H9 (cell line): ENCODE measurements around the gene ACSBG1. TPM values are rescaled to one million over a fixed set of nuclear protein-coding genes. Genes with fewer than 3 reads are reported as not detected.

Experiments
- DNase-seq: peaks from one replicate; pipeline ENCODE4 v3.0.0-alpha.2; 2017
- H2AFZ ChIP-seq: one replicate; pipeline ENCODE4 v1.6.1; 2013; ENCODE audit warnings: mild to moderate bottlenecking, low read length, control low read depth, moderate library complexity
- H2AK5ac ChIP-seq: 2 replicates; pipeline ENCODE4 v1.6.1; 2013; ENCODE audit warnings: low read length, control low read depth, mixed read lengths; ENCODE audit not compliant: insufficient read length
- H2BK120ac ChIP-seq: one replicate; pipeline ENCODE4 v1.6.1; 2013; ENCODE audit warnings: low read depth, mild to moderate bottlenecking, low read length, control low read depth, inconsistent platforms; ENCODE audit not compliant: poor library complexity, severe bottlenecking
- H2BK12ac ChIP-seq: 2 replicates; pipeline ENCODE4 v1.6.1; 2013; ENCODE audit warnings: low read length, control low read depth, mixed read lengths, low read depth; ENCODE audit not compliant: insufficient read length
- H2BK15ac ChIP-seq: 2 replicates; pipeline ENCODE4 v1.6.1; 2013; ENCODE audit warnings: low read depth, low read length, control low read depth
- H2BK20ac ChIP-seq: one replicate; pipeline ENCODE4 v1.6.1; 2013; ENCODE audit warnings: low read depth, mild to moderate bottlenecking, low read length, control low read depth, inconsistent platforms; ENCODE audit not compliant: poor library complexity, severe bottlenecking
- H2BK5ac ChIP-seq: 2 replicates; pipeline ENCODE4 v1.6.1; 2013; ENCODE audit warnings: low read length, control low read depth, mixed read lengths; ENCODE audit not compliant: insufficient read length
- H3K14ac ChIP-seq: 2 replicates; pipeline ENCODE4 v1.6.1; 2013; ENCODE audit warnings: low read length, control low read depth; ENCODE audit not compliant: insufficient read depth
- H3K18ac ChIP-seq: 2 replicates; pipeline ENCODE4 v1.6.1; 2013; ENCODE audit warnings: low read depth, mild to moderate bottlenecking, mixed read lengths, low read length, control low read depth; ENCODE audit not compliant: insufficient read length
- H3K23ac ChIP-seq: 2 replicates; pipeline ENCODE4 v1.6.1; 2013; ENCODE audit warnings: low read length, control low read depth, mixed read lengths, low read depth; ENCODE audit not compliant: insufficient read length
- H3K23me2 ChIP-seq: 2 replicates; pipeline ENCODE4 v1.6.1; 2013; ENCODE audit warnings: low read depth, mild to moderate bottlenecking, mixed read lengths, low read length, control low read depth; ENCODE audit not compliant: insufficient read length, poor library complexity, severe bottlenecking
- H3K27ac ChIP-seq: 2 replicates; pipeline ENCODE4 v1.5.1; 2013; ENCODE audit warnings: low read length, control low read depth, mixed read lengths, low read depth; ENCODE audit not compliant: insufficient read length
- H3K27me3 ChIP-seq: 2 replicates; pipeline ENCODE4 v1.6.1; 2013; ENCODE audit warnings: low read length, control low read depth, inconsistent platforms; ENCODE audit not compliant: insufficient read depth
- H3K4ac ChIP-seq: 2 replicates; pipeline ENCODE4 v1.6.1; 2013; ENCODE audit warnings: low read depth, mild to moderate bottlenecking, control low read depth, inconsistent platforms, low read length, moderate library complexity
- H3K4me1 ChIP-seq: 2 replicates; pipeline ENCODE4 v1.6.1; 2013; ENCODE audit warnings: low read length, control low read depth, inconsistent platforms; ENCODE audit not compliant: insufficient read depth
- H3K4me2 ChIP-seq: 2 replicates; pipeline ENCODE4 v1.6.1; 2013; ENCODE audit warnings: low read length, control low read depth, mixed read lengths; ENCODE audit not compliant: insufficient read length, insufficient read depth
- H3K56ac ChIP-seq: 2 replicates; pipeline ENCODE4 v1.6.1; 2013; ENCODE audit warnings: low read depth, mild to moderate bottlenecking, mixed read lengths, low read length, control low read depth; ENCODE audit not compliant: insufficient read length
- H3K79me1 ChIP-seq: 2 replicates; pipeline ENCODE4 v1.6.1; 2013; ENCODE audit warnings: low read depth, mild to moderate bottlenecking, moderate library complexity, low read length, control low read depth, inconsistent platforms; ENCODE audit not compliant: insufficient read depth, poor library complexity, severe bottlenecking
- H3K79me2 ChIP-seq: 2 replicates; pipeline ENCODE4 v1.6.1; 2013; ENCODE audit warnings: low read length, control low read depth, inconsistent platforms; ENCODE audit not compliant: insufficient read depth
- H3K9ac ChIP-seq: 2 replicates; pipeline ENCODE4 v1.6.1; 2013; ENCODE audit warnings: low read length, control low read depth, mixed read lengths; ENCODE audit not compliant: insufficient read length; ENCODE audit errors: extremely low read depth
- H3K9me3 ChIP-seq: one replicate; pipeline ENCODE4 v1.6.1; 2013; ENCODE audit warnings: low read depth, low read length, inconsistent platforms; ENCODE audit not compliant: control insufficient read depth
- H3T11ph ChIP-seq: one replicate; pipeline ENCODE4 v1.6.1; 2013; ENCODE audit warnings: mild to moderate bottlenecking, low read length, control low read depth, inconsistent platforms
- H4K20me1 ChIP-seq: one replicate; pipeline ENCODE4 v1.6.1; 2013; ENCODE audit not compliant: control insufficient read depth, insufficient read length, insufficient read depth
- H4K5ac ChIP-seq: 2 replicates; pipeline ENCODE4 v1.6.1; 2013; ENCODE audit warnings: low read depth, mild to moderate bottlenecking, mixed read lengths, low read length, control low read depth; ENCODE audit not compliant: insufficient read length
- H4K8ac ChIP-seq: replicated peaks from 2 replicates; pipeline ENCODE4 v1.6.1; 2013; ENCODE audit warnings: low read length, control low read depth, mixed read lengths, low read depth; ENCODE audit not compliant: insufficient read length
- H4K91ac ChIP-seq: 2 replicates; pipeline ENCODE4 v1.6.1; 2013; ENCODE audit warnings: low read depth, mild to moderate bottlenecking, moderate library complexity, mixed read lengths, low read length, control low read depth; ENCODE audit not compliant: insufficient read length
- H3K27ac Mint-ChIP-seq, 3 experiments: 2 replicates in 2 of 3; 3 replicates in 1 of 3; pipeline ENCODE4 v1.8.0; 2020 to 2021; ENCODE audit warnings: mixed read lengths in 3 of 3, mild to moderate bottlenecking in 1 of 3, moderate library complexity in 1 of 3
- H3K27me3 Mint-ChIP-seq: 2 replicates; pipeline ENCODE4 v1.8.0; 2021; ENCODE audit warnings: low read depth, mild to moderate bottlenecking, moderate library complexity, mixed read lengths
- H3K36me3 Mint-ChIP-seq, 3 experiments: 2 replicates in 2 of 3; 3 replicates in 1 of 3; pipeline ENCODE4 v1.8.0; 2020 to 2021; ENCODE audit warnings: low read depth in 3 of 3, mixed read lengths in 3 of 3; ENCODE audit not compliant: insufficient read depth in 1 of 3
- H3K4me1 Mint-ChIP-seq, 2 experiments: 2 replicates each; pipeline ENCODE4 v1.8.0; 2020; ENCODE audit warnings: mixed read lengths in 2 of 2
- H3K4me3 Mint-ChIP-seq, 2 experiments: 2 replicates in 1 of 2; 3 replicates in 1 of 2; pipeline ENCODE4 v1.8.0; 2020 to 2021; ENCODE audit warnings: mild to moderate bottlenecking in 2 of 2, mixed read lengths in 2 of 2, moderate library complexity in 1 of 2
- H3K9me3 Mint-ChIP-seq, 2 experiments: 2 replicates in 1 of 2; 3 replicates in 1 of 2; pipeline ENCODE4 v1.8.0; 2020; ENCODE audit warnings: mild to moderate bottlenecking in 2 of 2, mixed read lengths in 2 of 2, moderate library complexity in 1 of 2
- WGBS: extraction: QIAGEN DNeasy Blood & Tissue Kit; methylation state at CpG from one replicate; pipeline ENCODE4 v1.1.7; 2013; ENCODE audit warnings: missing lambda C conversion rate, low lambda C conversion rate, mixed read lengths; ENCODE audit not compliant: insufficient read length; ENCODE audit errors: extremely low coverage; 5-methylcytosine and 5-hydroxymethylcytosine counted together
- total RNA-seq: library from RNA; stranded (reverse); gene quantifications from 2 replicates; pipeline ENCODE4 v1.2.1, GENCODE V29; 2021
- TF ChIP-seq, protein P1 (sequence below): fragments of 200-600 bp; sonication (generic); conservative IDR thresholded peaks from 3 replicates; pipeline ENCODE4 v1.8.0; 2021; ENCODE audit warnings: antibody characterized with exemption, mild to moderate bottlenecking

ACSBG1 gene
- total RNA-seq, 1 experiment from 2014 or later: 2.2 TPM

DNA sequence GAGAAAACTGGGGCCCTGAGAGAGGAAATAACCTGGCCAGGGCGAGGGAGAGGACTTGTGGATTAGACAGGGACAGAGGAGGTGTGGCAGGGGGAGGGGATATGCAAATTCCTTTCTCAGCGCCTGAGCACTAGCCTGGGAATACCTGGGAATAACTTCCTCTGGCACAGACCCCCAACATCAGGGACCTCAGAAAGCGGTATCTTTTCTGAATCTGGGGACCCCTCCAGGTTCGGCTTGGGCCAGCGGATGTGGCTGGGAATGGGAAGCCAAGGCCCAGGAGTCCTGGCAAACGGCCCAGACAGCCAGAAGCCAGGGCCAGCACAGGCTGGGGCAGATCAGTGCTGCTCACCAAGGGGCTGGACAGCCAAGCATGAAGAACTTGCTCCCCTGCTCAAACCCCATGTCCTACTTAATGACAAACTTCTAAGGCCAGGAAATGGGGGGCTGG lies 9.2 kb upstream of the ACSBG1 start:
- no peak overlapping the region for H3K18ac ChIP-seq
- Mint-ChIP-seq H3K4me1 (peaks cover 19 to 27% of the 10 kb centered on the region in 2 experiments), H3K27me3 (peaks cover 8% of the 10 kb centered on the region), H3K36me3 (peaks cover 0 to 3% (median 0%) of the 10 kb centered on the region in 3 experiments; a peak in 4 of 7 replicates), H3K9me3 (peaks cover 3 to 6% of the 10 kb centered on the region in 2 experiments; a peak in 3 of 5 replicates), H3K4me3 (peak overlapping the region in 1 of 2 experiments; percentile 17; a peak in 1 of 5 replicates), H3K27ac (no peak overlapping the region; a peak in 1 of 7 replicates)
- no peak overlapping the region for H3K14ac ChIP-seq
- H3K23me2 ChIP-seq: no peaks in the 10 kb centered on the region
- no peak overlapping the region for H2AK5ac ChIP-seq
- H4K91ac ChIP-seq: no peak overlapping the region
- H3K56ac ChIP-seq: no peak overlapping the region
- TF ChIP-seq, protein P1, sequence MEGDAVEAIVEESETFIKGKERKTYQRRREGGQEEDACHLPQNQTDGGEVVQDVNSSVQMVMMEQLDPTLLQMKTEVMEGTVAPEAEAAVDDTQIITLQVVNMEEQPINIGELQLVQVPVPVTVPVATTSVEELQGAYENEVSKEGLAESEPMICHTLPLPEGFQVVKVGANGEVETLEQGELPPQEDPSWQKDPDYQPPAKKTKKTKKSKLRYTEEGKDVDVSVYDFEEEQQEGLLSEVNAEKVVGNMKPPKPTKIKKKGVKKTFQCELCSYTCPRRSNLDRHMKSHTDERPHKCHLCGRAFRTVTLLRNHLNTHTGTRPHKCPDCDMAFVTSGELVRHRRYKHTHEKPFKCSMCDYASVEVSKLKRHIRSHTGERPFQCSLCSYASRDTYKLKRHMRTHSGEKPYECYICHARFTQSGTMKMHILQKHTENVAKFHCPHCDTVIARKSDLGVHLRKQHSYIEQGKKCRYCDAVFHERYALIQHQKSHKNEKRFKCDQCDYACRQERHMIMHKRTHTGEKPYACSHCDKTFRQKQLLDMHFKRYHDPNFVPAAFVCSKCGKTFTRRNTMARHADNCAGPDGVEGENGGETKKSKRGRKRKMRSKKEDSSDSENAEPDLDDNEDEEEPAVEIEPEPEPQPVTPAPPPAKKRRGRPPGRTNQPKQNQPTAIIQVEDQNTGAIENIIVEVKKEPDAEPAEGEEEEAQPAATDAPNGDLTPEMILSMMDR: no peak
- H3K79me1 ChIP-seq: no peaks in the 10 kb centered on the region
- H3K27me3 ChIP-seq: no peaks in the 10 kb centered on the region
- H4K8ac ChIP-seq: no peak overlapping the region
- no peaks in the 10 kb centered on the region for H4K20me1 ChIP-seq
- peak; percentile 84 for DNase-seq
- H3K79me2 ChIP-seq: no peaks in the 10 kb centered on the region
- WGBS: no CpG with 5 or more reads among the region's 6 CpGs
- H2BK5ac ChIP-seq: no peak overlapping the region
- H3K27ac ChIP-seq: no peak overlapping the region
- no peak overlapping the region for H2BK12ac ChIP-seq
- no peak overlapping the region for H3K4me2 ChIP-seq
- H2AFZ ChIP-seq: peak overlapping the region; percentile 81
- H2BK15ac ChIP-seq: no peak overlapping the region
- no peak overlapping the region for H2BK120ac ChIP-seq
- no peak overlapping the region for H3T11ph ChIP-seq
- no peak overlapping the region for H3K23ac ChIP-seq
- H3K4me1 ChIP-seq: no peaks in the 10 kb centered on the region
- no peak overlapping the region for H3K9ac ChIP-seq
- no peak overlapping the region for H3K4ac ChIP-seq
- H2BK20ac ChIP-seq: no peak overlapping the region
- no peak overlapping the region for H4K5ac ChIP-seq
- H3K9me3 ChIP-seq: no peaks in the 10 kb centered on the region
